HepG2 (cell line): Measurements from ENCODE around the gene ATP5F1E. TPM values are rescaled to one million over a fixed set of nuclear protein-coding genes. Genes with fewer than 3 reads are reported as not detected.

Experiments
- ATRX ChIP-seq: sonication (generic); formaldehyde crosslinking; IDR thresholded peaks from 2 replicates; pipeline ENCODE4 v1.4.0; 2020; ENCODE audit warnings: missing genetic modification reagents, borderline replicate concordance
- DNMT1 ChIP-seq: sonication (generic); formaldehyde crosslinking; IDR thresholded peaks from 2 replicates; pipeline ENCODE4 v1.5.1; 2020; ENCODE audit warnings: mild to moderate bottlenecking, missing genetic modification reagents
- ELF3 ChIP-seq: IDR thresholded peaks from 2 replicates; pipeline ENCODE4 v1.6.1; 2016; ENCODE audit warnings: missing genetic modification reagents, missing compliant biosample characterization
- HNF4A ChIP-seq: sonication (generic); formaldehyde crosslinking; IDR thresholded peaks from 2 replicates; pipeline ENCODE4 v1.4.0; 2020; ENCODE audit warnings: missing genetic modification reagents
- PRPF4 ChIP-seq: fragments of 200-400 bp; formaldehyde crosslinking; IDR thresholded peaks from 2 replicates; pipeline ENCODE4 v1.6.1; 2016; ENCODE audit warnings: low read length, low read depth; ENCODE audit not compliant: poor library complexity, severe bottlenecking
- SNAI1 ChIP-seq: sonication (generic); formaldehyde crosslinking; IDR thresholded peaks from 2 replicates; pipeline ENCODE4 v1.5.0; 2020; ENCODE audit warnings: mild to moderate bottlenecking, missing genetic modification reagents, borderline replicate concordance
- ZMYM3 ChIP-seq: sonication (generic); formaldehyde crosslinking; IDR thresholded peaks from 2 replicates; pipeline ENCODE4 v1.5.1; 2020; ENCODE audit warnings: mild to moderate bottlenecking, missing genetic modification reagents
- ZNF331 ChIP-seq: sonication (generic); formaldehyde crosslinking; IDR thresholded peaks from 2 replicates; pipeline ENCODE4 v1.4.0; 2020; ENCODE audit warnings: missing genetic modification reagents
- ZNF558 ChIP-seq: sonication (generic); formaldehyde crosslinking; IDR thresholded peaks from 2 replicates; pipeline ENCODE4 v1.9.0; 2022; ENCODE audit warnings: mild to moderate bottlenecking, missing genetic modification reagents, borderline replicate concordance
- ZNF619 ChIP-seq: sonication (generic); formaldehyde crosslinking; IDR thresholded peaks from 2 replicates; pipeline ENCODE4 v1.4.0; 2020; ENCODE audit warnings: mild to moderate bottlenecking, missing genetic modification reagents
- polyA plus RNA-seq, 8 experiments: library from polyadenylated mRNA; depleted of rRNA in 3 of 8; stranded (reverse) in 7 of 8; unstranded in 1 of 8; fragments of >200 nt; fragmentation: Illumina TruSeq in 4 of 8; extraction: Trizol in 4 of 8; gene quantifications; 2 replicates each; pipeline versions ENCODE4 v1.2.1 to v1.2.3, GENCODE V29; 2011 to 2016; ENCODE audit warnings: low read depth in 4 of 8, missing spikeins in 1 of 8, mixed read lengths in 1 of 8; ENCODE audit not compliant: insufficient read depth in 1 of 8
- total RNA-seq, 5 experiments: library from RNA; depleted of rRNA; stranded (reverse); fragments of >200 nt; fragmentation: Illumina TruSeq; extraction: Trizol; gene quantifications; 2 replicates each; pipeline ENCODE4 v1.2.3, GENCODE V29; 2016; ENCODE audit warnings: low read depth in 1 of 5
- TF ChIP-seq, protein P1 (sequence below): sonication (generic); formaldehyde crosslinking; IDR thresholded peaks from 2 replicates; pipeline ENCODE4 v1.9.0; 2021; ENCODE audit warnings: missing genetic modification reagents, borderline replicate concordance
- TF ChIP-seq, protein P2 (sequence below): sonication (generic); formaldehyde crosslinking; IDR thresholded peaks from 2 replicates; pipeline ENCODE4 v1.5.0; 2020; ENCODE audit warnings: mild to moderate bottlenecking, missing genetic modification reagents
- TF ChIP-seq, protein P3 (sequence below): IDR thresholded peaks from 2 replicates; pipeline ENCODE4 v1.6.1; 2016; ENCODE audit warnings: missing genetic modification reagents, missing compliant biosample characterization
- TF ChIP-seq, protein P4 (sequence below): sonication (generic); formaldehyde crosslinking; IDR thresholded peaks from 2 replicates; pipeline ENCODE4 v1.4.0; 2020; ENCODE audit warnings: missing genetic modification reagents
- TF ChIP-seq, protein P5 (sequence below): sonication (generic); formaldehyde crosslinking; IDR thresholded peaks from 2 replicates; pipeline ENCODE4 v1.8.0; 2022; ENCODE audit warnings: missing genetic modification reagents, mild to moderate bottlenecking, borderline replicate concordance
- TF ChIP-seq, protein P6 (sequence below): sonication (generic); formaldehyde crosslinking; IDR thresholded peaks from 2 replicates; pipeline ENCODE4 v1.9.0; 2022; ENCODE audit warnings: missing genetic modification reagents, mild to moderate bottlenecking, borderline replicate concordance
- TF ChIP-seq, protein P7 (sequence below): sonication (generic); formaldehyde crosslinking; IDR thresholded peaks from 2 replicates; pipeline ENCODE4 v1.5.1; 2020; ENCODE audit warnings: missing genetic modification reagents, mild to moderate bottlenecking, borderline replicate concordance

The ATP5F1E gene
- total and polyA plus RNA-seq, 2 of the 13 experiments (the other 11 are each of a cell fraction or from before 2014, with no cell fraction given): 121 to 134 TPM

DNA sequence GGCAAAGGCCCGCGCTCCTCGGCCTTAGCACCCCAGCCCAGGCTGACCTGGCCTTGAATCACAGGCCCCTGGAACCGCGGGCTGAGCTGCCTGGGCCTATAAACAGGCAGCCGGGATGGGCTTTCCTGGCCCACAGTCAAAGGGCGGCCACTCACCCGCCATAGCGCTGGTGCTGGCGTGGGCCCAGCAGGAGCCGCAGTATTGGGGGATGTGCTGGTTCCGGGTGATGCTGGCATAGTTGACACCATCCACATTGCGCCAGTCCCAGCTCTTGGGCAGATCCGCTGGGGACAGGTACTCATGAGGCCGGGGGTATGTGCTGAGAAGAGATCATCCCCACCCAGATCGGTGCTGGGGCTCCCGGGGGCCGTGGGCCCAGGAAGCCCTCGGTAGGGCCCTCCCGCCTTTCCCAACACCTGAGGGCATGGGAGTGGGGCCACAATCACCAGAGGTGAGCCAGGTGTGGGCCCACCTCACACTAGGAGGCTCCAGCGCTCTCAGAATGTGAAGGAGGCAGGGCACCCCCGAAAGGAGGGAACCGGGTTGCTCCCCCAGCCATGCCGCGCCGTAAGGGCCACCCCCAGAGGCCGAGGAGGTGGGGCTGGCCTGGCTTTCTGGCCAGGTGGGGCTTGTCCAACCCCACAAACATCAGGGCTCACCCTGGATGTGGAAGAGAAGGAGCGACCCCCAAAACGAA lies 25.8 kb downstream of the ATP5F1E start (continued):
- TF ChIP-seq, protein P1, sequence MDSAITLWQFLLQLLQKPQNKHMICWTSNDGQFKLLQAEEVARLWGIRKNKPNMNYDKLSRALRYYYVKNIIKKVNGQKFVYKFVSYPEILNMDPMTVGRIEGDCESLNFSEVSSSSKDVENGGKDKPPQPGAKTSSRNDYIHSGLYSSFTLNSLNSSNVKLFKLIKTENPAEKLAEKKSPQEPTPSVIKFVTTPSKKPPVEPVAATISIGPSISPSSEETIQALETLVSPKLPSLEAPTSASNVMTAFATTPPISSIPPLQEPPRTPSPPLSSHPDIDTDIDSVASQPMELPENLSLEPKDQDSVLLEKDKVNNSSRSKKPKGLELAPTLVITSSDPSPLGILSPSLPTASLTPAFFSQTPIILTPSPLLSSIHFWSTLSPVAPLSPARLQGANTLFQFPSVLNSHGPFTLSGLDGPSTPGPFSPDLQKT (CRISPR knock-in tag): no peak
- TF ChIP-seq, protein P2, sequence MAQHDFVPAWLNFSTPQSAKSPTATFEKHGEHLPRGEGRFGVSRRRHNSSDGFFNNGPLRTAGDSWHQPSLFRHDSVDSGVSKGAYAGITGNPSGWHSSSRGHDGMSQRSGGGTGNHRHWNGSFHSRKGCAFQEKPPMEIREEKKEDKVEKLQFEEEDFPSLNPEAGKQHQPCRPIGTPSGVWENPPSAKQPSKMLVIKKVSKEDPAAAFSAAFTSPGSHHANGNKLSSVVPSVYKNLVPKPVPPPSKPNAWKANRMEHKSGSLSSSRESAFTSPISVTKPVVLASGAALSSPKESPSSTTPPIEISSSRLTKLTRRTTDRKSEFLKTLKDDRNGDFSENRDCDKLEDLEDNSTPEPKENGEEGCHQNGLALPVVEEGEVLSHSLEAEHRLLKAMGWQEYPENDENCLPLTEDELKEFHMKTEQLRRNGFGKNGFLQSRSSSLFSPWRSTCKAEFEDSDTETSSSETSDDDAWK (CRISPR knock-in tag): no peak
- TF ChIP-seq, protein P3, sequence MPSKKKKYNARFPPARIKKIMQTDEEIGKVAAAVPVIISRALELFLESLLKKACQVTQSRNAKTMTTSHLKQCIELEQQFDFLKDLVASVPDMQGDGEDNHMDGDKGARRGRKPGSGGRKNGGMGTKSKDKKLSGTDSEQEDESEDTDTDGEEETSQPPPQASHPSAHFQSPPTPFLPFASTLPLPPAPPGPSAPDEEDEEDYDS (CRISPR knock-in tag): no peak; the same call in 1 of the 2 replicates
- TF ChIP-seq ZNF619 (CRISPR knock-in tag): no peak
- TF ChIP-seq DNMT1: 0 out of 2 replicates have a peak, but pooled peaks have one; percentile 48
- TF ChIP-seq, protein P4, sequence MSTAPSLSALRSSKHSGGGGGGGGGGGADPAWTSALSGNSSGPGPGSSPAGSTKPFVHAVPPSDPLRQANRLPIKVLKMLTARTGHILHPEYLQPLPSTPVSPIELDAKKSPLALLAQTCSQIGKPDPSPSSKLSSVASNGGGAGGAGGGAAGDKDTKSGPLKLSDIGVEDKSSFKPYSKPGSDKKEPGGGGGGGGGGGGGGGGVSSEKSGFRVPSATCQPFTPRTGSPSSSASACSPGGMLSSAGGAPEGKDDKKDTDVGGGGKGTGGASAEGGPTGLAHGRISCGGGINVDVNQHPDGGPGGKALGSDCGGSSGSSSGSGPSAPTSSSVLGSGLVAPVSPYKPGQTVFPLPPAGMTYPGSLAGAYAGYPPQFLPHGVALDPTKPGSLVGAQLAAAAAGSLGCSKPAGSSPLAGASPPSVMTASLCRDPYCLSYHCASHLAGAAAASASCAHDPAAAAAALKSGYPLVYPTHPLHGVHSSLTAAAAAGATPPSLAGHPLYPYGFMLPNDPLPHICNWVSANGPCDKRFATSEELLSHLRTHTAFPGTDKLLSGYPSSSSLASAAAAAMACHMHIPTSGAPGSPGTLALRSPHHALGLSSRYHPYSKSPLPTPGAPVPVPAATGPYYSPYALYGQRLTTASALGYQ (CRISPR knock-in tag): 0 out of 2 replicates have a peak, but pooled peaks have one; percentile 27
- TF ChIP-seq, protein P5, sequence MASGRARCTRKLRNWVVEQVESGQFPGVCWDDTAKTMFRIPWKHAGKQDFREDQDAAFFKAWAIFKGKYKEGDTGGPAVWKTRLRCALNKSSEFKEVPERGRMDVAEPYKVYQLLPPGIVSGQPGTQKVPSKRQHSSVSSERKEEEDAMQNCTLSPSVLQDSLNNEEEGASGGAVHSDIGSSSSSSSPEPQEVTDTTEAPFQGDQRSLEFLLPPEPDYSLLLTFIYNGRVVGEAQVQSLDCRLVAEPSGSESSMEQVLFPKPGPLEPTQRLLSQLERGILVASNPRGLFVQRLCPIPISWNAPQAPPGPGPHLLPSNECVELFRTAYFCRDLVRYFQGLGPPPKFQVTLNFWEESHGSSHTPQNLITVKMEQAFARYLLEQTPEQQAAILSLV (CRISPR knock-in tag): no peak
- TF ChIP-seq ZNF558 (CRISPR knock-in tag): peak; percentile 11; the same call in 1 of the 2 replicates
- TF ChIP-seq, protein P6, sequence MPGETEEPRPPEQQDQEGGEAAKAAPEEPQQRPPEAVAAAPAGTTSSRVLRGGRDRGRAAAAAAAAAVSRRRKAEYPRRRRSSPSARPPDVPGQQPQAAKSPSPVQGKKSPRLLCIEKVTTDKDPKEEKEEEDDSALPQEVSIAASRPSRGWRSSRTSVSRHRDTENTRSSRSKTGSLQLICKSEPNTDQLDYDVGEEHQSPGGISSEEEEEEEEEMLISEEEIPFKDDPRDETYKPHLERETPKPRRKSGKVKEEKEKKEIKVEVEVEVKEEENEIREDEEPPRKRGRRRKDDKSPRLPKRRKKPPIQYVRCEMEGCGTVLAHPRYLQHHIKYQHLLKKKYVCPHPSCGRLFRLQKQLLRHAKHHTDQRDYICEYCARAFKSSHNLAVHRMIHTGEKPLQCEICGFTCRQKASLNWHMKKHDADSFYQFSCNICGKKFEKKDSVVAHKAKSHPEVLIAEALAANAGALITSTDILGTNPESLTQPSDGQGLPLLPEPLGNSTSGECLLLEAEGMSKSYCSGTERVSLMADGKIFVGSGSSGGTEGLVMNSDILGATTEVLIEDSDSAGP (CRISPR knock-in tag): no peak
- TF ChIP-seq ZMYM3 (CRISPR knock-in tag): 0 out of 2 replicates have a peak, but pooled peaks have one; percentile 40
- no peak for TF ChIP-seq PRPF4
- peak; percentile 34; the same call in 1 of the 2 replicates for TF ChIP-seq ELF3 (CRISPR knock-in tag)
- no peak for TF ChIP-seq ATRX (CRISPR knock-in tag)
- TF ChIP-seq HNF4A (CRISPR knock-in tag): peak; percentile 77
- 0 out of 2 replicates have a peak, but pooled peaks have one; percentile 24 for TF ChIP-seq ZNF331
- no peak for TF ChIP-seq SNAI1 (CRISPR knock-in tag)
- TF ChIP-seq, protein P7, sequence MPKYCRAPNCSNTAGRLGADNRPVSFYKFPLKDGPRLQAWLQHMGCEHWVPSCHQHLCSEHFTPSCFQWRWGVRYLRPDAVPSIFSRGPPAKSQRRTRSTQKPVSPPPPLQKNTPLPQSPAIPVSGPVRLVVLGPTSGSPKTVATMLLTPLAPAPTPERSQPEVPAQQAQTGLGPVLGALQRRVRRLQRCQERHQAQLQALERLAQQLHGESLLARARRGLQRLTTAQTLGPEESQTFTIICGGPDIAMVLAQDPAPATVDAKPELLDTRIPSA: no peak
